GM23338 (cell line): Measurements from ENCODE around the gene KIF6. TPM values are rescaled to one million over a fixed set of nuclear protein-coding genes. Genes with fewer than 3 reads are reported as not detected.

Source experiments
- ATAC-seq: fragments of 200-7000 bp; cut with Tn5 transposase; 3 replicates; pipeline ENCODE4 v1.9.1; 2020
- DNase-seq: peaks from one replicate; pipeline ENCODE4 v3.0.0-alpha.2; 2015; ENCODE audit warnings: low spot score
- H2AFZ ChIP-seq: fragments of 200-600 bp; sonication (generic); 2 replicates; pipeline ENCODE4 v1.8.0; 2016; ENCODE audit warnings: antibody characterized with exemption, mild to moderate bottlenecking, moderate library complexity
- H3F3A ChIP-seq: fragments of 200-600 bp; sonication (generic); replicated peaks from 2 replicates; pipeline ENCODE4 v1.8.0; 2017; ENCODE audit warnings: antibody characterized with exemption, mixed run types, low read depth
- H3K27ac ChIP-seq: fragments of 200-600 bp; sonication (generic); 2 replicates; pipeline ENCODE4 v1.6.1; 2016; ENCODE audit warnings: low read depth
- H3K27me3 ChIP-seq: fragments of 200-600 bp; sonication (generic); 2 replicates; pipeline ENCODE4 v1.8.0; 2016; ENCODE audit warnings: mild to moderate bottlenecking, mixed run types, moderate library complexity; ENCODE audit not compliant: insufficient read depth
- H3K36me3 ChIP-seq: fragments of 200-600 bp; sonication (generic); 2 replicates; pipeline ENCODE4 v1.8.0; 2016; ENCODE audit warnings: mild to moderate bottlenecking; ENCODE audit not compliant: insufficient read depth
- H3K4me1 ChIP-seq: fragments of 200-600 bp; sonication (generic); 2 replicates; pipeline ENCODE4 v1.8.0; 2016; ENCODE audit warnings: mild to moderate bottlenecking, moderate library complexity; ENCODE audit not compliant: insufficient read depth
- H3K4me2 ChIP-seq: fragments of 200-600 bp; sonication (generic); 2 replicates; pipeline ENCODE4 v1.7.1; 2017; ENCODE audit warnings: mixed run types
- H3K4me3 ChIP-seq: fragments of 200-600 bp; sonication (generic); 2 replicates; pipeline ENCODE4 v1.6.1; 2016; ENCODE audit warnings: mixed run types
- H3K79me2 ChIP-seq: fragments of 200-600 bp; sonication (generic); replicated peaks from 2 replicates; pipeline ENCODE4 v1.8.0; 2017; ENCODE audit warnings: mild to moderate bottlenecking; ENCODE audit not compliant: insufficient read depth
- H3K9me2 ChIP-seq: fragments of 200-600 bp; sonication (generic); 2 replicates; pipeline ENCODE4 v1.8.0; 2017; ENCODE audit not compliant: insufficient read depth
- H4K20me1 ChIP-seq: fragments of 200-600 bp; sonication (generic); replicated peaks from 2 replicates; pipeline ENCODE4 v1.8.0; 2017; ENCODE audit warnings: mild to moderate bottlenecking; ENCODE audit not compliant: insufficient read depth
- H3K27ac Mint-ChIP-seq: 2 replicates; pipeline ENCODE4 v1.8.0; 2020; ENCODE audit warnings: inconsistent platforms, mild to moderate bottlenecking, moderate library complexity, mixed read lengths
- H3K27me3 Mint-ChIP-seq: 3 replicates; pipeline ENCODE4 v1.8.0; 2022; ENCODE audit warnings: low read depth, mild to moderate bottlenecking, moderate library complexity, mixed read lengths, inconsistent platforms; ENCODE audit not compliant: insufficient read depth, poor library complexity
- H3K36me3 Mint-ChIP-seq: 3 replicates; pipeline ENCODE4 v1.8.0; 2021; ENCODE audit warnings: low read depth, mild to moderate bottlenecking, inconsistent platforms, moderate library complexity, mixed read lengths
- H3K4me1 Mint-ChIP-seq: 3 replicates; pipeline ENCODE4 v1.8.0; 2020; ENCODE audit warnings: mild to moderate bottlenecking, inconsistent platforms, mixed read lengths
- H3K4me3 Mint-ChIP-seq: 3 replicates; pipeline ENCODE4 v1.8.0; 2021; ENCODE audit warnings: moderate library complexity, mild to moderate bottlenecking, inconsistent platforms, mixed read lengths
- H3K9me3 Mint-ChIP-seq: 3 replicates; pipeline ENCODE4 v1.8.0; 2020; ENCODE audit warnings: moderate library complexity, mild to moderate bottlenecking, inconsistent platforms, mixed read lengths
- CREB1 ChIP-seq: fragments of 250-450 bp; sonication (Bioruptor Pico); IDR thresholded peaks from 2 replicates; pipeline ENCODE4 v1.5.0; 2020; ENCODE audit warnings: low read depth, mild to moderate bottlenecking, moderate library complexity
- ETS1 ChIP-seq: IDR thresholded peaks from 2 replicates; pipeline ENCODE4 v1.6.1; 2016; ENCODE audit warnings: antibody characterized with exemption
- EZH2 ChIP-seq: fragments of 200-600 bp; sonication (generic); IDR thresholded peaks from one replicate; pipeline ENCODE4 v1.8.0; 2017; ENCODE audit warnings: antibody characterized with exemption, mild to moderate bottlenecking, low read depth; ENCODE audit not compliant: unreplicated experiment
- EZH2phosphoT487 ChIP-seq: fragments of 200-600 bp; sonication (generic); IDR thresholded peaks from one replicate; pipeline ENCODE4 v1.8.1; 2018; ENCODE audit warnings: antibody characterized with exemption; ENCODE audit not compliant: unreplicated experiment
- JUNB ChIP-seq: IDR thresholded peaks from one replicate; pipeline ENCODE4 v1.6.1; 2016; ENCODE audit warnings: antibody characterized with exemption; ENCODE audit not compliant: unreplicated experiment
- NANOG ChIP-seq: IDR thresholded peaks from 2 replicates; pipeline ENCODE4 v1.6.1; 2016; ENCODE audit warnings: antibody characterized with exemption, borderline replicate concordance
- POLR2AphosphoS5 ChIP-seq: IDR thresholded peaks from 2 replicates; pipeline ENCODE4 v1.6.1; 2016; ENCODE audit warnings: antibody characterized with exemption, low read depth
- STAT1 ChIP-seq: IDR thresholded peaks from one replicate; pipeline ENCODE4 v1.6.1; 2016; ENCODE audit warnings: antibody characterized with exemption; ENCODE audit not compliant: unreplicated experiment
- ZNF114 ChIP-seq: fragments of 250-450 bp; sonication (Bioruptor Pico); IDR thresholded peaks from 2 replicates; pipeline ENCODE4 v1.5.0; 2020; ENCODE audit warnings: mild to moderate bottlenecking, moderate library complexity
- ZNF331 ChIP-seq: fragments of 250-450 bp; sonication (Bioruptor Pico); IDR thresholded peaks from 2 replicates; pipeline ENCODE4 v1.5.0; 2020; ENCODE audit warnings: low read depth, mild to moderate bottlenecking, moderate library complexity
- ZNF462 ChIP-seq: fragments of 250-450 bp; sonication (Bioruptor Pico); IDR thresholded peaks from 2 replicates; pipeline ENCODE4 v1.5.0; 2020; ENCODE audit warnings: mild to moderate bottlenecking, moderate library complexity
- polyA plus RNA-seq: library from polyadenylated mRNA; unstranded; fragments of >200 nt; fragmentation: Nextera tagmentation; extraction: Ambion mirVana; gene quantifications from 2 replicates; pipeline ENCODE4 v1.2.1, GENCODE V29; 2016
- total RNA-seq: library from RNA; depleted of rRNA; stranded (reverse); fragments of >200 nt; shearing (Covaris generic); gene quantifications from 2 replicates; pipeline ENCODE4 v1.2.3, GENCODE V29; 2014
- TF ChIP-seq, protein P1 (sequence below): IDR thresholded peaks from one replicate; pipeline ENCODE4 v1.6.1; 2018; ENCODE audit warnings: antibody characterized with exemption; ENCODE audit not compliant: unreplicated experiment
- TF ChIP-seq, protein P2 (sequence below), 2 experiments: fragments of 200-600 bp in 1 of 2; sonication (generic) in 1 of 2; conservative IDR thresholded peaks; 2 replicates each; pipeline versions ENCODE4 v1.5.1 to v1.6.1; 2016 to 2017; ENCODE audit warnings: antibody characterized with exemption in 2 of 2, low read depth in 2 of 2, mild to moderate bottlenecking in 2 of 2, moderate library complexity in 1 of 2

Gene KIF6
- total and polyA plus RNA-seq, 2 experiments from 2014 or later: 0.87 to 1.7 TPM

GRCh38 chr6:39657355-39658135 lies 67.7 kb downstream of the KIF6 start:
- Mint-ChIP-seq H3K36me3 (no peaks in the 10 kb centered on the region), H3K9me3 (no peaks in the 10 kb centered on the region), H3K27me3 (no peaks in the 10 kb centered on the region), H3K27ac (no peak overlapping the region), H3K4me3 (no peak overlapping the region), H3K4me1 (peaks cover 16% of the 10 kb centered on the region; the same call in 2 of the 3 replicates)
- no peaks in the 10 kb centered on the region for H3K36me3 ChIP-seq
- H3K4me2 ChIP-seq: no peak overlapping the region
- TF ChIP-seq, protein P1, sequence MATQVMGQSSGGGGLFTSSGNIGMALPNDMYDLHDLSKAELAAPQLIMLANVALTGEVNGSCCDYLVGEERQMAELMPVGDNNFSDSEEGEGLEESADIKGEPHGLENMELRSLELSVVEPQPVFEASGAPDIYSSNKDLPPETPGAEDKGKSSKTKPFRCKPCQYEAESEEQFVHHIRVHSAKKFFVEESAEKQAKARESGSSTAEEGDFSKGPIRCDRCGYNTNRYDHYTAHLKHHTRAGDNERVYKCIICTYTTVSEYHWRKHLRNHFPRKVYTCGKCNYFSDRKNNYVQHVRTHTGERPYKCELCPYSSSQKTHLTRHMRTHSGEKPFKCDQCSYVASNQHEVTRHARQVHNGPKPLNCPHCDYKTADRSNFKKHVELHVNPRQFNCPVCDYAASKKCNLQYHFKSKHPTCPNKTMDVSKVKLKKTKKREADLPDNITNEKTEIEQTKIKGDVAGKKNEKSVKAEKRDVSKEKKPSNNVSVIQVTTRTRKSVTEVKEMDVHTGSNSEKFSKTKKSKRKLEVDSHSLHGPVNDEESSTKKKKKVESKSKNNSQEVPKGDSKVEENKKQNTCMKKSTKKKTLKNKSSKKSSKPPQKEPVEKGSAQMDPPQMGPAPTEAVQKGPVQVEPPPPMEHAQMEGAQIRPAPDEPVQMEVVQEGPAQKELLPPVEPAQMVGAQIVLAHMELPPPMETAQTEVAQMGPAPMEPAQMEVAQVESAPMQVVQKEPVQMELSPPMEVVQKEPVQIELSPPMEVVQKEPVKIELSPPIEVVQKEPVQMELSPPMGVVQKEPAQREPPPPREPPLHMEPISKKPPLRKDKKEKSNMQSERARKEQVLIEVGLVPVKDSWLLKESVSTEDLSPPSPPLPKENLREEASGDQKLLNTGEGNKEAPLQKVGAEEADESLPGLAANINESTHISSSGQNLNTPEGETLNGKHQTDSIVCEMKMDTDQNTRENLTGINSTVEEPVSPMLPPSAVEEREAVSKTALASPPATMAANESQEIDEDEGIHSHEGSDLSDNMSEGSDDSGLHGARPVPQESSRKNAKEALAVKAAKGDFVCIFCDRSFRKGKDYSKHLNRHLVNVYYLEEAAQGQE: no peak
- TF ChIP-seq ZNF462 (no peak), POLR2AphosphoS5 (no peak), EZH2phosphoT487 (no peak), NANOG (no peak), CREB1 (no peak), ZNF331 (no peak), ETS1 (no peak), STAT1 (no peak), ZNF114 (CRISPR knock-in tag) (no peak), JUNB (no peak), EZH2 (no peak)
- TF ChIP-seq, protein P2, sequence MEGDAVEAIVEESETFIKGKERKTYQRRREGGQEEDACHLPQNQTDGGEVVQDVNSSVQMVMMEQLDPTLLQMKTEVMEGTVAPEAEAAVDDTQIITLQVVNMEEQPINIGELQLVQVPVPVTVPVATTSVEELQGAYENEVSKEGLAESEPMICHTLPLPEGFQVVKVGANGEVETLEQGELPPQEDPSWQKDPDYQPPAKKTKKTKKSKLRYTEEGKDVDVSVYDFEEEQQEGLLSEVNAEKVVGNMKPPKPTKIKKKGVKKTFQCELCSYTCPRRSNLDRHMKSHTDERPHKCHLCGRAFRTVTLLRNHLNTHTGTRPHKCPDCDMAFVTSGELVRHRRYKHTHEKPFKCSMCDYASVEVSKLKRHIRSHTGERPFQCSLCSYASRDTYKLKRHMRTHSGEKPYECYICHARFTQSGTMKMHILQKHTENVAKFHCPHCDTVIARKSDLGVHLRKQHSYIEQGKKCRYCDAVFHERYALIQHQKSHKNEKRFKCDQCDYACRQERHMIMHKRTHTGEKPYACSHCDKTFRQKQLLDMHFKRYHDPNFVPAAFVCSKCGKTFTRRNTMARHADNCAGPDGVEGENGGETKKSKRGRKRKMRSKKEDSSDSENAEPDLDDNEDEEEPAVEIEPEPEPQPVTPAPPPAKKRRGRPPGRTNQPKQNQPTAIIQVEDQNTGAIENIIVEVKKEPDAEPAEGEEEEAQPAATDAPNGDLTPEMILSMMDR (conservative IDR thresholded peaks at IDR 0.05; ENCODE audit: low read depth in 2 of 2): no peak
- DNase-seq: no peak
- H4K20me1 ChIP-seq: no peaks in the 10 kb centered on the region
- no peak for ATAC-seq
- no peaks in the 10 kb centered on the region for H3K4me1 ChIP-seq
- no peaks in the 10 kb centered on the region for H3F3A ChIP-seq
- no peaks in the 10 kb centered on the region for H3K9me2 ChIP-seq
- H3K4me3 ChIP-seq: no peak overlapping the region
- no peak overlapping the region for H2AFZ ChIP-seq
- H3K27ac ChIP-seq: no peak overlapping the region
- H3K27me3 ChIP-seq: no peaks in the 10 kb centered on the region
- no peaks in the 10 kb centered on the region for H3K79me2 ChIP-seq
